Stimulated activated CD4-positive, alpha-beta T cell treated with anti-CD3 and anti-CD28 coated beads, Interleukin-4, amount 100 ng/mL, for 1 hour (primary cell): ENCODE results near the gene ANXA10.
"Not testable (repeated sequence)": the region's sequence is repeated elsewhere in the genome, so short reads cannot be mapped to it uniquely, and the experiment has no call there.

Source experiments
- DNase-seq: peaks from one replicate; pipeline ENCODE4 v3.0.0-alpha.2; 2020

The ANXA10 gene

GRCh38 chr4:168092176-168092712 lies at the start of gene ANXA10:
TSS of gene ANXA10 (plus strand) at chr4:168092537. CDS start at chr4:168092701, 164 bp downstream.
- no peak for DNase-seq

- DNase-seq, result no peak
Measured at GRCh38 chr4:168045354-168045753, 47.0 kb upstream of the ANXA10 start.

- no peak for DNase-seq
Measured at GRCh38 chr4:168050002-168050401, 42.3 kb upstream of the ANXA10 start.

GRCh38 chr4:168051526-168051925 lies 40.8 kb upstream of the ANXA10 start:
- no peak for DNase-seq

GRCh38 chr4:168057412-168057811 lies 34.9 kb upstream of the ANXA10 start:
- DNase-seq, result no peak

GRCh38 chr4:168059251-168059650 lies 33.1 kb upstream of the ANXA10 start:
- DNase-seq, result no peak

GRCh38 chr4:168063031-168063430 lies 29.3 kb upstream of the ANXA10 start:
- DNase-seq, result no peak

GRCh38 chr4:168070903-168071302 lies 21.4 kb upstream of the ANXA10 start:
- no peak for DNase-seq

- DNase-seq, result no peak
Measured at GRCh38 chr4:168071304-168071703, 21.0 kb upstream of the ANXA10 start.

GRCh38 chr4:168074861-168075260 lies 17.5 kb upstream of the ANXA10 start:
- DNase-seq, result no peak

GRCh38 chr4:168076989-168077725 lies 15.2 kb upstream of the ANXA10 start:
- peak; percentile 6 for DNase-seq

- DNase-seq, result no peak
Measured at GRCh38 chr4:168077726-168078239, 14.6 kb upstream of the ANXA10 start.

- no peak for DNase-seq
Measured at GRCh38 chr4:168082379-168082778, 10.0 kb upstream of the ANXA10 start.

- no peak for DNase-seq
Measured at GRCh38 chr4:168095776-168096406, 3.6 kb downstream of the ANXA10 start.

- no peak for DNase-seq
Measured at GRCh38 chr4:168096407-168096784, 4.1 kb downstream of the ANXA10 start.

GRCh38 chr4:168097161-168097560 lies 4.8 kb downstream of the ANXA10 start:
- DNase-seq, result no peak

- no peak for DNase-seq
Measured at GRCh38 chr4:168098248-168098717, 5.9 kb downstream of the ANXA10 start.

- DNase-seq, result no peak
Measured at GRCh38 chr4:168099195-168099594, 6.9 kb downstream of the ANXA10 start.

- no peak for DNase-seq
Measured at GRCh38 chr4:168101026-168101425, 8.7 kb downstream of the ANXA10 start.

- DNase-seq, result no peak
Measured at GRCh38 chr4:168102403-168102802, 10.1 kb downstream of the ANXA10 start.

GRCh38 chr4:168109527-168109926 lies 17.2 kb downstream of the ANXA10 start:
- DNase-seq, result no peak

GRCh38 chr4:168113059-168113458 lies 20.7 kb downstream of the ANXA10 start:
- DNase-seq, result not testable (repeated sequence)

GRCh38 chr4:168118116-168118655 lies 25.8 kb downstream of the ANXA10 start:
- DNase-seq, result no peak

GRCh38 chr4:168119100-168119499 lies 26.8 kb downstream of the ANXA10 start:
- DNase-seq, result no peak
